Pancreas (tissue), 10 donors: ENCODE results near the gene FRS3. TPM values are rescaled to one million over a fixed set of nuclear protein-coding genes. Genes with fewer than 3 reads are reported as not detected.

Experiments used
- ATAC-seq, 4 donors: fragments of 200-7000 bp; cut with Tn5 transposase; one replicate each; pipeline versions ENCODE4 v1.8.0 to v1.9.1; 2020; ENCODE audit warnings: mild to moderate bottlenecking in 4 of 4, moderate library complexity in 4 of 4
- DNase-seq, 6 donors: peaks; one replicate each; pipeline ENCODE4 v3.0.0-alpha.2; 2020
- FAIRE-seq: peaks from 2 replicates; lab custom pipeline; 2012; peaks lifted over from hg19 to GRCh38; lab: Jason Lieb, UNC
- H3K27ac ChIP-seq, 4 donors: fragments of 200-600 bp; sonication (generic); 1 replicate in 3 of 4; 2 replicates in 1 of 4; pipeline versions ENCODE4 v1.5.0 to v1.8.0; 2020
- H3K27me3 ChIP-seq, 4 donors: fragments of 200-600 bp; one replicate each; pipeline ENCODE4 v1.8.0; 2021
- H3K36me3 ChIP-seq, 3 donors: fragments of 200-600 bp; sonication (generic) in 1 of 3; one replicate each; pipeline versions ENCODE4 v1.5.0 to v1.8.0; 2020 to 2021
- H3K4me1 ChIP-seq, 3 donors: fragments of 200-600 bp; one replicate each; pipeline ENCODE4 v1.8.0; 2021
- H3K4me3 ChIP-seq, 4 donors: fragments of 200-600 bp; sonication (generic) in 2 of 4; one replicate each; pipeline versions ENCODE4 v1.5.0 to v1.8.0; 2020 to 2021
- H3K9me3 ChIP-seq, 4 donors: fragments of 200-600 bp; one replicate each; pipeline ENCODE4 v1.8.0; 2021
- WGBS, 2 donors: extraction: QIAGEN DNeasy Blood & Tissue Kit; methylation state at CpG; one replicate each; pipeline ENCODE4 v1.1.7; 2013; 5-methylcytosine and 5-hydroxymethylcytosine counted together
- intact Hi-C, 3 donors: fragments of 100-400 bp; cut with DNase I; formaldehyde crosslinking; loops; one replicate each; pipeline versions ENCODE4 v1.11.1 to v1.14.2; 2022
- polyA plus RNA-seq, 2 donors: library from polyadenylated mRNA; stranded (reverse); fragments of 200-250 nt; gene quantifications; one replicate each; pipeline ENCODE4 v1.2.3, GENCODE V29; 2013
- total RNA-seq, 6 donors: library from RNA; stranded (reverse); fragmentation: NEBNext Ultra II Directional in 4 of 6; extraction: Animal tissue kit (Norgen Biotek cat#: 25700) in 4 of 6; gene quantifications; one replicate each; pipeline versions ENCODE4 v1.2.1 to v1.2.4, GENCODE V29; 2021 to 2023
- TF ChIP-seq, protein P1 (sequence below), 4 donors: fragments of 200-600 bp; sonication (generic) in 3 of 4; IDR thresholded peaks; one replicate each; pipeline versions ENCODE4 v1.5.0 to v1.8.0; 2021; ENCODE audit warnings: antibody characterized with exemption in 4 of 4
- donor health status: healthy with polysubstance abuse.
- donor health status: DM: no; HTN: no; CAD: no; lungs with moderate emphysema.
- donor health status: DM: no; HTN: no; CAD: no.
- donor health status: control.
- donor health status: control.
- donor health status: Bipolar disorder and iron deficiency.
- donor health status: DM: yes; HTN: yes; CAD: no.
- donor health status: DM: no; HTN: no; CAD: no.
- donor health status: DM: no; HTN: no; CAD: no.
- donor health status: DM: yes; HTN: yes; CAD: no.

Gene FRS3
- total and polyA plus RNA-seq, 8 donors, result 2.1 to 7.8 (median 3.7) TPM

DNA sequence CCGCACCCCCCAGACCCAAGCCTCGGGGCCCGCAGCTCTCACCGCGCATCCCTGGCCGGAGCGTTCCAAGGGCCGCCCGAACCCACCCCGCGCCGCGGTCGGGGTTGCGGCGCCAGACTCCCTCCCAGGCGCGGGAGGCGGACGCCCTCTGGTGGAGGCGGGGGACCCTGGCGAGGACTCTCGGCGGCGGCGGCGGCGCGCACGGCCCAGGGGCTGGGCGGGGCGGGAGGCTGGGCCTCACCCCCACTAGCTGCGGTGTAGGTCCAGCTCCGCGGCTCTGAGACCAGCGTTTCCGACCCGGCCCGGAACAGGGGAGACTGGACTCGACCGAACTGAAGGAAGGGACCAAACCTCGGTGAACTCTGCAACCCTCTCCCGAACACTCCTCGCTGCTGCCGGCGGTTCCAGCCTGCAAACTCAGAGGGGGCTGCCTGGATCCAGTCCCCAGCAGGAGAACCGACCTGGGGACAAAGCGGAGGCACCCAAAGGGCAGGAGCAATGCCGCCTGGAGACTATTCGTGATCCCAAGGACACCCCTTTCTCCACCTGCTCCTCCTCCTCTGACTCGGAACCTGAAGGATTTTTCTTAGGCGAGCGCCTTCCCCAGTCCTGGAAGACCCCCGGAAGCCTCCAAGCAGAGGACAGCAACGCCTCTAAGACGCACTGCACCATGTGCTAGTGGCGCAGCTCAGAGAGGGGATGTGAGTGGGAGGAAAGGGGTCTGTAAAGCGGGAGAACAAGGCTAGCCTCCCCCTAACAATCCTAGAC is 6.9 kb upstream of the FRS3 start:
- 1% methylated on average over 44 to 58 of the region's 58 CpGs for WGBS, 2 donors
- Histone ChIP-seq H3K9me3 (no peaks in the 10 kb centered on the region), H3K27me3 (no peaks in the 10 kb centered on the region), H3K27ac (peak overlapping the region; percentile 86 to 93 (median 92)), H3K4me1 (peaks cover 9 to 18% (median 13%) of the 10 kb centered on the region in 3 donors), H3K36me3 (peaks cover 0 to 9% (median 3%) of the 10 kb centered on the region in 3 donors), H3K4me3 (peak overlapping the region; percentile 61 to 93 (median 82))
- no peak for FAIRE-seq
- peak; percentile 82 to 98 (median 90) for DNase-seq
- TF ChIP-seq, protein P1, sequence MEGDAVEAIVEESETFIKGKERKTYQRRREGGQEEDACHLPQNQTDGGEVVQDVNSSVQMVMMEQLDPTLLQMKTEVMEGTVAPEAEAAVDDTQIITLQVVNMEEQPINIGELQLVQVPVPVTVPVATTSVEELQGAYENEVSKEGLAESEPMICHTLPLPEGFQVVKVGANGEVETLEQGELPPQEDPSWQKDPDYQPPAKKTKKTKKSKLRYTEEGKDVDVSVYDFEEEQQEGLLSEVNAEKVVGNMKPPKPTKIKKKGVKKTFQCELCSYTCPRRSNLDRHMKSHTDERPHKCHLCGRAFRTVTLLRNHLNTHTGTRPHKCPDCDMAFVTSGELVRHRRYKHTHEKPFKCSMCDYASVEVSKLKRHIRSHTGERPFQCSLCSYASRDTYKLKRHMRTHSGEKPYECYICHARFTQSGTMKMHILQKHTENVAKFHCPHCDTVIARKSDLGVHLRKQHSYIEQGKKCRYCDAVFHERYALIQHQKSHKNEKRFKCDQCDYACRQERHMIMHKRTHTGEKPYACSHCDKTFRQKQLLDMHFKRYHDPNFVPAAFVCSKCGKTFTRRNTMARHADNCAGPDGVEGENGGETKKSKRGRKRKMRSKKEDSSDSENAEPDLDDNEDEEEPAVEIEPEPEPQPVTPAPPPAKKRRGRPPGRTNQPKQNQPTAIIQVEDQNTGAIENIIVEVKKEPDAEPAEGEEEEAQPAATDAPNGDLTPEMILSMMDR (IDR thresholded peaks at IDR 0.05), result peak; percentile 80 to 88 (median 84)
- ATAC-seq, result peak; percentile 87 to 92 (median 89)
- intact Hi-C loops, result loop anchor here in 2 of 3 donors (10.0 kb wide), 2 partner anchors 148 to 258 kb away; no protein-coding TSS in a partner anchor

DNA sequence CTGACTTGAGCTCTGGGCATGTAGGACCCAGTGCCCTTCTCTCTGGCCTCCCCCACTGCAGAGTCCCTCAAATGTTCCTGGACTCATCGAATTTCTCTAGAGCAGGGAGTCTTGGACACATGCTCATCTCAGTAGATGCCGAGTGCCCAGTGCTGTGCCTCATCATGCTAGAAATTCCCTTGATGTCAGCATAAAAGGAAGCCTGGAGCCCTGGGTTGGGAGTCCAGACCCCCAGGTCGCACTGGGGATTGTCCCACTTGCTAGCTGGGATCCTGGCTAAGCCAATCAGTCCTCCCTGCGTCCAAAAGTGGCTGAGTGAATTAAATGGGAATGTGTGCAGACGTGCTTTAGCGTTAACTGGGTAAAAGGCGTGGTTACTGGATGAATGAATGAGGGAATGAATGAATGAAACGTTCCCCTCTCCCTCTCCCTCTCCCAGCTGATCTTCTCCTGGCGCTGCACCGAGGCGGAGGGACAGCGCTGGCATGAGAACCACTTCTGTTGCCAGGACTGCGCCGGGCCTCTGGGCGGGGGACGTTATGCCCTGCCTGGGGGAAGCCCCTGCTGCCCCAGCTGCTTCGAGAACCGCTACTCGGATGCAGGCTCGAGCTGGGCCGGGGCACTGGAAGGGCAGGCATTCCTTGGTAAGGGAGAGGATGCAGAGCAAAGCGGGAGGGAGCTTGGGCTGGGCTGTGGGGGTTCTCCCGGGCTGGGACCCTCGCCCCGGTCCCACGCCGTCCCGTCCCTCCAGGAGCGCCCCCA is 6.2 kb upstream of the FRS3 start:
- FAIRE-seq, result no peak
- Histone ChIP-seq H3K4me1 (peaks cover 14 to 20% (median 16%) of the 10 kb centered on the region in 3 donors), H3K36me3 (peaks cover 0 to 9% (median 3%) of the 10 kb centered on the region in 3 donors), H3K27ac (peak overlapping the region in 2 of 4 donors; percentile 92 to 93), H3K9me3 (no peaks in the 10 kb centered on the region), H3K27me3 (no peaks in the 10 kb centered on the region), H3K4me3 (peak overlapping the region; percentile 61 to 93 (median 82))
- ATAC-seq, result no peak
- 15 to 17% methylated on average over 26 to 28 of the region's 29 CpGs for WGBS, 2 donors
- TF ChIP-seq, protein P1 (IDR thresholded peaks at IDR 0.05), result no peak
- peak in 3 of 6 donors; percentile 23 to 87 (median 29) for DNase-seq
- intact Hi-C loops, result loop anchor here in 2 of 3 donors (10.0 kb wide), 2 partner anchors 149 to 259 kb away; no protein-coding TSS in a partner anchor

DNA sequence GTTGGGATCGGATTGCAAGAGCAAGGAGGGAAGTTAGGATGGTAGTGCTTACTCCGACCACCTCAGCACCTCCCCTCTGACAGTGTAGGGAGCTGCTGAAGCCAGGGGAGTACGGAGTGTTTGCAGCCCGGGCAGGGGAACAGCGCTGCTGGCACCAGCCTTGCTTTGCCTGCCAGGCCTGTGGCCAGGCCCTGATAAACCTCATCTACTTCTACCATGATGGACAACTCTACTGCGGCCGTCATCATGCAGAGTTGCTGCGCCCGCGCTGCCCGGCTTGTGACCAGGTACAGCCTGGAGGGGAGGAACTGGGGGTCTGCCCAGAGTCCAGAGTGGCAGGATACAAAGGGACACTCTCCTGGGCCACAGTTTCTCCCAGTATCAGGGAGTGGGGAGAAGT is 5.6 kb upstream of the FRS3 start:
- Histone ChIP-seq H3K36me3 (peaks cover 0 to 6% (median 3%) of the 10 kb centered on the region in 3 donors), H3K27me3 (no peaks in the 10 kb centered on the region), H3K4me3 (no peak overlapping the region), H3K9me3 (no peaks in the 10 kb centered on the region), H3K4me1 (peaks cover 14 to 20% (median 16%) of the 10 kb centered on the region in 3 donors), H3K27ac (peak overlapping the region in 3 of 4 donors; percentile 8 to 92 (median 19))
- no peak for FAIRE-seq
- DNase-seq, result peak in 1 of 6 donors; percentile 43
- 56 to 70% methylated on average over 11 of the region's 11 CpGs for WGBS, 2 donors
- TF ChIP-seq, protein P1 (IDR thresholded peaks at IDR 0.05), result no peak
- no peak for ATAC-seq
- intact Hi-C loops, result loop anchor here in 2 of 3 donors (10.0 kb wide), 2 partner anchors 150 to 260 kb away; no protein-coding TSS in a partner anchor

DNA sequence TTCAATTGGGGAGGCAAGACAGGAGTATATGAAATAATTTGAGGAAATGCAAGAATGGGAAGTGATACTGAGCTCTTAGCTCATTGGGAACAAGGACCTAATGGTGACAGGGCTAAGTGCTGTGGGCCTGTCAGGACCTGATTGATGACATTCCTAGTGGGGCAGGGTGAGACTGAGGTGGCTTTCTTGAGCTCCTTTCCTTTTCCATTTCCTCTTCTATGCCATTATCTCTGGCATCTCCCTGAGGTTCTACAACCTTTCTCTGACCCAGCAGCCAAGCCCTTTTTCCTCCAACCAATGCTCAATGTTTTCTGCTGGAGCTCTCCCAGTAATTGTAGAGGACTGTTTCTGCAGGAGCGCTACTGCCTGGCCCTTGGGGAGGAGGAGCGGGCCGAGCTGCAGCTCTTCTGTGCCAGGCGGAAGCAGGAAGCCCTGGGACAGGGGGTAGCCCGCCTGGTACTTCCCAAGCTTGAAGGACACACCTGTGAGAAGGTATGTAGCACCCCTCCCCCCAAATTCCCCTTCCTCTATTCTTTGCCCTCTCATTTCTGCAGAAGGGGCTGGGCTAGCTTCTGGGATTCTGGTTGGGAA is 5.0 kb upstream of the FRS3 start:
- intact Hi-C loops, result loop anchor here in 2 of 3 donors (10.0 kb wide), 2 partner anchors 150 to 260 kb away; no protein-coding TSS in a partner anchor

More for the DNA sequence above, 5.0 kb upstream of the FRS3 start:
- TF ChIP-seq, protein P1 (IDR thresholded peaks at IDR 0.05), result no peak
- H3K4me3 ChIP-seq, result no peak overlapping the region
- peak in 3 of 6 donors; percentile 25 to 37 (median 29) for DNase-seq
- no peaks in the 10 kb centered on the region for H3K27me3 ChIP-seq
- H3K36me3 ChIP-seq, result peaks cover 0 to under 1% (median 0%) of the 10 kb centered on the region in 3 donors
- no peak for ATAC-seq
- no peaks in the 10 kb centered on the region for H3K9me3 ChIP-seq
- peaks cover 14 to 20% (median 16%) of the 10 kb centered on the region in 3 donors for H3K4me1 ChIP-seq
- no peak for FAIRE-seq
- WGBS, 2 donors, result 56 to 60% methylated on average over 5 of the region's 5 CpGs
- H3K27ac ChIP-seq, result peak overlapping the region in 3 of 4 donors; percentile 8 to 92 (median 19)
